ENCODE data around the gene SIK3.

Gene SIK3

GRCh38 chr11:117009905-117010605 is 88.2 kb downstream of the SIK3 start:
- no peak for DNase-seq (ENCODE audit: low spot score)

- no peak for DNase-seq (ENCODE audit: low spot score)
Measured at GRCh38 chr11:117005758-117006157, 92.5 kb downstream of the SIK3 start.

GRCh38 chr11:117002639-117003299 is 95.5 kb downstream of the SIK3 start:
- no peak for DNase-seq (ENCODE audit: low spot score)

GRCh38 chr11:117000014-117000737 is 98.1 kb downstream of the SIK3 start:
- no peak for DNase-seq (ENCODE audit: low spot score)

DNA sequence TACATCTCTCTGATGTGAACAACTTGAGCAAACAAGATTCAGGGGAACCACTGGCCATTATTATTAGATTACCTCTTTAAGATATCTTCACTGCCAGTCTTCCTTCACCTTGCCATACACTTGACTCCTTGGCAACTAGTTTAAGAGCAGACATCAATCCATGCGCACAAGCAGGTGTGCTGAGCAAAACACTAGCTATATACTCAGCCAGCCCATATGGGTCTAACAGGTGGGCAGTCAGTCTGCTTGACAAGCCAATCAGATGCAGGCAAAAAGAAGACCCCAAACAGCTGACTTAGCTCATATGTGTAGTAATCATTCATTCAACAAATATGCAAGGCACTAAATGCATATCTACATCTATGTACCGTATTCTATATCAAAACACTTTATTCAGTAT is 101.2 kb downstream of the SIK3 start:
- no peak for DNase-seq (ENCODE audit: low spot score)

- DNase-seq (ENCODE audit: low spot score): no peak
Measured at GRCh38 chr11:116994195-116994594, 104.0 kb downstream of the SIK3 start.

GRCh38 chr11:116993599-116993998 is 104.6 kb downstream of the SIK3 start:
- no peak for DNase-seq (ENCODE audit: low spot score)

DNA sequence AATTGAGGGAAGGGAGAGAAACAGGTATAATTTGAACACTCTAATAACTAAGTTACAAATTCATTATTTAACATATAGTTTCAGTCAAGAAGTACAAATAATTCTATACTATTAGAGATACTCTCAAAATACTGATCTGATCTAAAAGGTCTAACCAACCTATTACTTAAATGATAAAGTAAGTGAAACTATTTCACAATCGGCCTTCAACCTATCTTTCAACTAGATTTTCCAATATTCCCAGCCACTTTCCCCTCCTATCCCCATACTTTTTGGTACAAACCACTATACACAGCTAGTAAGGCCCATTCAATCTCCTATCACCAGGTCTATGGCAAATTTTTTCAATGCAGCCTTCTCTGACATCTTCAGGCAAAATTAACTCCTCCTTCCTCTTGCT is 106.7 kb downstream of the SIK3 start:
- no peak for DNase-seq (ENCODE audit: low spot score)

- no peak for DNase-seq (ENCODE audit: low spot score)
Measured at GRCh38 chr11:116990811-116991210, 107.4 kb downstream of the SIK3 start.

DNA sequence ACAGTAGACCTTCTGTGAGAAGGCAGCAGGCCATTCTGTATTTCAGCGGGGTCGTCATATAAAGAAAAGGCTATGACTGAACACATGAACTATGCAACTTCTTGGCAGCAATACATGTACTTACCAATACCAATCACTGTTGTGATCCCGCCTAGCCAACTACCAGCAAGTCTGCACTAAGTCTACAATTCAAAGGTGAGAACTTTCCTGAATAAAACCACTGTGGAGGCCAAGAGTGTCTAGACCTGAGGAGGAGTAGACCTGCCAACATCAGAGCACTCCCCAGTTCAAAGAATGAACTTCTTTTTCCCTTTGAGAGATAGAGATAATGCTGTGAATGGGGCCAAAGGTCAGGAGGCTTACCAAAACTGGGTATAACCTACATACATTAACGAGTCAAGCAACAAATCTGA is 108.2 kb downstream of the SIK3 start:
- peak; percentile 19 for DNase-seq (ENCODE audit: low spot score)

- DNase-seq (ENCODE audit: low spot score): no peak
Measured at GRCh38 chr11:116989184-116989583, 109.0 kb downstream of the SIK3 start.

- peak; percentile 22 for DNase-seq (ENCODE audit: low spot score)
Measured at GRCh38 chr11:116986521-116987105, 111.6 kb downstream of the SIK3 start.

GRCh38 chr11:116984589-116984988 is 113.6 kb downstream of the SIK3 start:
- DNase-seq (ENCODE audit: low spot score): peak; percentile 44

GRCh38 chr11:116984186-116984585 is 114.0 kb downstream of the SIK3 start:
- DNase-seq (ENCODE audit: low spot score): peak; percentile 27

GRCh38 chr11:116981266-116981885 is 116.9 kb downstream of the SIK3 start:
- DNase-seq (ENCODE audit: low spot score): peak; percentile 17

DNA sequence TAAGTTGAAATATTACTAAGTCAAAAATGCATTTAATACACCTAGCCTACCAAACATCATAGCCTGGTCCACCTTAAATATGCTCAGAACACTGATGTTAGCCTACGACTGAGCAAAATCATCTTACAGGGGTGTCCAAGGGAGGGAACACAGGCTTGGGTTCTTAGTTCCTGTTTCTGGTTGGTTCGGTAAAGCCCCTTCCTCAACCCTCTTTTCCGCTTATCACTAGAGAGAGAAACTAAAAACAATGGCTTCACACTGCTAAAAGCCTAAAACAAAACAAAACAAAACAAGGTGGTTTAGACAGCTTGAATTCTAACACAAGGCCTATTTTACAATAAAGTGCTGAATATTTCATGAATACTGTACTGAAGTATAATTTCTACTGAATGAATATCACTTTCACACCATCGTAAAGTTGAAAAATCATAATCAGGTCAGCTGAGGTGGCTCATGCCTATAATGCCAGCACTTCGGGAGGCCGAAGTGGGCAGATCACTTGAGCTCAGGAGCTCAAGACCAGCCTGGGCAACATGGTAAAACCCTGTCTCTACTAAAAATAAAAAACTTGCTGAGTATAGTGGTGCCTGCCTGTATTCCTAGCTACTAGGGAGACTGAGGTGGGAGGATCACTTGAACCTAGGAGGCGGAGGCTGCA is 118.0 kb downstream of the SIK3 start:
- no peak for DNase-seq (ENCODE audit: low spot score)

DNA sequence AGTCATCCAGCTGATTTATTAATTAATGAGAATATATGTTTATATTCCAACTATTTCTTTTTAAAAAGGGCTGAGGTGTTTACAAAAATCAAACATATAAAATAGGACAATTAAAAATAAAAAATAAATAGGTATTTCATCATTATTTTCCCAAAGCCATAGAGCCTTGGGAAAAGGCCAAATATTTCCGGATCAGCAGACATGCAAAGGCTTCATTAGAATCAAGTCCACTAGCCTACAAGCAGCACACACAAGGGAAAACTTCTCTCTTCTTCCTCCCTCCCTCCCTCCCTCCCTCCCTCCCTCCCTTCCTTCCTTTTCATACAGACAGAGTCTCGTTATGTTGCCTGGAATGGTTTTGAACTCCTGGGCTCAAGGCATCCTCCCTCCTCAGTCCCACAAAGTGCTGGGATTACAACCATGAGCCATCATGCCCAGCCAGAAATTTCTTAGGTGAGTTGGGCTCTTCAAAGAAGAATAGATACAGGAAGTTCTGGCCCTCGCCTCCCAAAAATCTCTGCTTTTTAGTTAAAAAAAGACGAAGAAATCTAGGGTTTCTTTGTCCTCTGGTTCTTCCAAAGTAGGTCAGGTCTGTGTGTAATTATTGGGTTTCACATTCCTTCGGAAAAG is 121.2 kb downstream of the SIK3 start:
- no peak for DNase-seq (ENCODE audit: low spot score)

- no peak for DNase-seq (ENCODE audit: low spot score)
Measured at GRCh38 chr11:116975661-116976060, 122.6 kb downstream of the SIK3 start.

GRCh38 chr11:116973270-116973669 is 125.0 kb downstream of the SIK3 start:
- no peak for DNase-seq (ENCODE audit: low spot score)

- no peak for DNase-seq (ENCODE audit: low spot score)
Measured at GRCh38 chr11:116972691-116973090, 125.5 kb downstream of the SIK3 start.
